Spleen (tissue), 7 donors: ENCODE data around the gene MYT1.

Experiments used
- CTCF ChIP-seq, 11 experiments: fragments of 200-600 bp in 7 of 11; fragments of 450-650 bp in 4 of 11; sonication (generic) in 4 of 11; IDR thresholded peaks in 8 of 11; conservative IDR thresholded peaks in 3 of 11; 1 replicate in 7 of 11; 2 replicates in 4 of 11; pipeline versions ENCODE4 v1.4.0 to v1.8.0; 2016 to 2021; ENCODE audit warnings: antibody characterized with exemption in 11 of 11, inconsistent platforms in 4 of 11, mild to moderate bottlenecking in 1 of 11
- POLR2A ChIP-seq, 3 donors: fragments of 450-650 bp; IDR thresholded peaks; one replicate each; pipeline ENCODE4 v1.5.1; 2017; ENCODE audit warnings: antibody characterized with exemption in 3 of 3, mild to moderate bottlenecking in 1 of 3
- donor health status: DM: no; HTN: no; CAD: no; lungs with moderate emphysema.
- donor health status: DM: no; HTN: no; CAD: no.
- donor health status: DM: no; HTN: no; CAD: no.

GRCh38 chr20:64273109-64273508, 108.9 kb downstream of the MYT1 start:
- TF ChIP-seq CTCF (IDR thresholded peaks at IDR 0.05 in 8 of 11, conservative IDR thresholded peaks at IDR 0.05 in 3 of 11) (no peak), POLR2A (IDR thresholded peaks at IDR 0.05) (no peak)
